ENCODE data around the gene GPS1.
A peak's percentile ranks its signal among the peaks of the same experiment; 100 is the strongest.

The GPS1 gene

DNA sequence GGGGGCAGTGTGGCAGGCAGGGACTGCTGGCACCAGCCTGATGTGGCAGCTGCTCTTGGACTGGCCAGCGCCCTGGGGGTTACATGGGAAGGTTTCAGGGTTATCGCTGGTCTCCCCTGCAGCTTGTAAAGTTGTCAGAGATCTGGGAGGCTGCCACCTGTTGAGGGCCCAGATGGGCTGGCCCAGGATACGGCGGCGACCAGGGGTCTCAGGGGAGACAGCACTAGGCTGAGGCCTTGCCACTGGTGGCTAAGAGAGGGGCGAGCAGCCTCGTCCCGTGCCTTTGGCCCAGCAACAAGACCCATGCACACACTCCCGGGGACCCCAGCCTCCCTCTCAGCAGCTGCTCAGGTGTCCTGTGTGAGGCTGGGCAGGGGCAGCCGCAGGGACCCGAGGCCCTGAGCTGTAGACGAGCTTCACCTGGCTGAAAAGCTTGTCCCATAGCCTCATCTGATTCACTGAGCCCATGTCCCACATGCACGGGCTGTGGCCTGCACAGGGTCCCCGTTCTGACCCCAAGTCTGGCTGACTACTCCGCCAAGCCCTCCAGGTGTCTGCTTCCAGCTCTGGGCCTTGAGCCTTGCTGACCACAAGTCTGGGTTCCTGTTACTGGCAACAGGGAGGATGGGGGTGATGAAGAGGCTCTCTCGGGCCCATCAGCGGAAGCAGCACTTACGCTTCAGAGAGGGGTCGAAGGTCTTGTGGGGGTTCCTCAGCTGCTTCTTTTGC lies 7.7 kb downstream of the GPS1 start:
- CTCF ChIA-PET: no interaction called here
- POLR2A ChIA-PET (ENCODE audit: low non-redundant PET): interaction anchor here (0.6 kb wide), 1 partner anchor 89 kb away, joined by 3 read pairs; no protein-coding TSS in a partner anchor
- H3K27ac ChIP-seq: peak overlapping the region; percentile 79
- TF ChIP-seq, protein P1, sequence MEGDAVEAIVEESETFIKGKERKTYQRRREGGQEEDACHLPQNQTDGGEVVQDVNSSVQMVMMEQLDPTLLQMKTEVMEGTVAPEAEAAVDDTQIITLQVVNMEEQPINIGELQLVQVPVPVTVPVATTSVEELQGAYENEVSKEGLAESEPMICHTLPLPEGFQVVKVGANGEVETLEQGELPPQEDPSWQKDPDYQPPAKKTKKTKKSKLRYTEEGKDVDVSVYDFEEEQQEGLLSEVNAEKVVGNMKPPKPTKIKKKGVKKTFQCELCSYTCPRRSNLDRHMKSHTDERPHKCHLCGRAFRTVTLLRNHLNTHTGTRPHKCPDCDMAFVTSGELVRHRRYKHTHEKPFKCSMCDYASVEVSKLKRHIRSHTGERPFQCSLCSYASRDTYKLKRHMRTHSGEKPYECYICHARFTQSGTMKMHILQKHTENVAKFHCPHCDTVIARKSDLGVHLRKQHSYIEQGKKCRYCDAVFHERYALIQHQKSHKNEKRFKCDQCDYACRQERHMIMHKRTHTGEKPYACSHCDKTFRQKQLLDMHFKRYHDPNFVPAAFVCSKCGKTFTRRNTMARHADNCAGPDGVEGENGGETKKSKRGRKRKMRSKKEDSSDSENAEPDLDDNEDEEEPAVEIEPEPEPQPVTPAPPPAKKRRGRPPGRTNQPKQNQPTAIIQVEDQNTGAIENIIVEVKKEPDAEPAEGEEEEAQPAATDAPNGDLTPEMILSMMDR (conservative IDR thresholded peaks at IDR 0.05; ENCODE audit: low read depth): no peak
- no peak for DNase-seq (ENCODE audit: low spot score)

DNA sequence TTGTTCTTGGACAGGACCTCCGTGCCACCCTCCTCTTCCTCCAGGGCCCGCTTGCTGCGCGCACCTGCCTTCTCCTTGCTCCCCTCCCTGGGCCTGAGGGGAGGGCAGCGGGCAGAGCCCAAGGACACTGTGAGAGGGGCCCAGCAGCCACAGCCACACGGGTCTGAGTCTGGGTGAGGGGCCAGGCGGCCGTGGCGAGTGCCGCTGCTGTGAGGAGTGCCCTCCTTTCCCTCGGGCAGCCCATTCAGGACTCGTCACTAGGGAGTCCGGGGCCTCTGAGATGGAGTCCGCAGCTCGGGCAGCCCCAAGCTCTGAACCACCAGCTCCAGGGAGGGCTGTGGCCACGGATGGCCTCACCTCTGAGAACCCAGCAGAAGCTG lies 8.3 kb downstream of the GPS1 start:
- no peak for DNase-seq (ENCODE audit: low spot score)
- H3K27ac ChIP-seq: peak overlapping the region; percentile 79
- TF ChIP-seq, protein P1 (conservative IDR thresholded peaks at IDR 0.05; ENCODE audit: low read depth): no peak
- ChIA-PET CTCF (no interaction called here), POLR2A (ENCODE audit: low non-redundant PET) (interaction anchor here (0.6 kb wide), 1 partner anchor 90 kb away, joined by 3 read pairs; no protein-coding TSS in a partner anchor)

DNA sequence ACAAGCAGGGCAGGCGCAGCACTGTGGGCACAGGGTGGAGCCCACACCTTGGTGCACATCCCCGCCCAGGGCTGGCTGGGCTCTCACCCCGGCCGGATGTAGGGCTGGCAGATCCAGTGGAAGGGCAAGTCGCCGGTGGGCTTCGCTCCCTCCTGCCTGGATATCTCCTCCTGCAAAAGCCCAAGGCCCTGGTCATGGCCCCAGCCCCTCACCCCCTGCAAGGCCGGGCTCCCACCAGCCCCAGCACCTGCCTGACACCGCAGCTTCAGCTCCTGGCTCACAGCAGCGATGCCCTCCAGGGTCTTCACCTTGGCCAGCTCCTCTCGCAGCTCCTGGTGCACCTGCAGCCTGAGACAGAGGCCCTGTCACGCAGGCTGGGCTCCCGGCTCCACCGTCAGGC lies 8.9 kb downstream of the GPS1 start:
- peak overlapping the region; percentile 79 for H3K27ac ChIP-seq
- POLR2A ChIA-PET (ENCODE audit: low non-redundant PET): no interaction called here
- DNase-seq (ENCODE audit: low spot score): no peak
- CTCF ChIA-PET: no interaction called here
- TF ChIP-seq, protein P1 (conservative IDR thresholded peaks at IDR 0.05; ENCODE audit: low read depth): no peak

DNA sequence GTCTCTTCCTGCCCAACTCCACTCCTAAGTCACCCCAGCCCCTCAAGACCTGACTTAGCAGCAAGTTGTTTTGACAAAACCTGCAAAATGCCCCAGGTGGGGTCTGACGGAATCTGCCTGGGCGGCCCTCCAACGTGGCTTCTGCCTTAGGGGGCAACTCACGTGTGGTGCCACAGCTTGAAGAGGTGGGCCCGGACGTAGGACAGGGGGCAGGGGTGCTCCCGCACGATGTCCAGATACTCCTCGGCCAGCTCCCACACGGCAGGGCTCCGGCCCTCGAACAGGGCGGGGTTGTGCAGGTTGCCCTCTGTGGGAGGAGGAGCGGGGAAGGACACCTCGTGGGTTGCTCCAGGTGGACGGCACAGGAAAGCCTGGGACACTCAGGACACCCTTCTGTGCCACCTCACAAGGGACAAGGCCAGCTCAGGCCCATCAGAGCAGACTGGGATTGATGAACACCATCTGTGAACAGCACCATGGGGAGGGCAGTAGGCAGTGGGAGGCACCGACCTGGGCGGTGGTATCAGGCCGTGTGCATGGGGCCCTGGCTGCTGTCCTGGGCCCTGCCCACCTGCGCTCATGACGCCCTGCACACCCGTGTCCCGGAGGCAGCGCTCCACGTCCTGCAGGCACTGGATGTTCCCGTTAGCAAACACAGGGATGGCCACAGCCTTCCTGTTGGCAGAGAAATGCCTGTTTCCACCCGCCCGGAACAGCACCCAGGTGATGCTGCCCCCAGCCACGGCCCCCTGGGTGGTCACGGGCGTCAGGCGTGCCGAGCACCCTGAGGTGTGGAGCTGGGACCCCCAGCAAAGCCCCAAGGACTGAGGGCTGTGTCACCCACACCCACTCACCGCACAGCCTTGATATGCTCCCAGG lies 9.6 kb downstream of the GPS1 start:
- ChIA-PET CTCF (interaction anchor here (0.6 kb wide), 1 partner anchor 31 kb away, joined by 3 read pairs; no protein-coding TSS in a partner anchor), POLR2A (ENCODE audit: low non-redundant PET) (no interaction called here)
- TF ChIP-seq, protein P1 (conservative IDR thresholded peaks at IDR 0.05; ENCODE audit: low read depth): no peak
- no peak for DNase-seq (ENCODE audit: low spot score)
- H3K27ac ChIP-seq: peak overlapping the region; percentile 79

DNA sequence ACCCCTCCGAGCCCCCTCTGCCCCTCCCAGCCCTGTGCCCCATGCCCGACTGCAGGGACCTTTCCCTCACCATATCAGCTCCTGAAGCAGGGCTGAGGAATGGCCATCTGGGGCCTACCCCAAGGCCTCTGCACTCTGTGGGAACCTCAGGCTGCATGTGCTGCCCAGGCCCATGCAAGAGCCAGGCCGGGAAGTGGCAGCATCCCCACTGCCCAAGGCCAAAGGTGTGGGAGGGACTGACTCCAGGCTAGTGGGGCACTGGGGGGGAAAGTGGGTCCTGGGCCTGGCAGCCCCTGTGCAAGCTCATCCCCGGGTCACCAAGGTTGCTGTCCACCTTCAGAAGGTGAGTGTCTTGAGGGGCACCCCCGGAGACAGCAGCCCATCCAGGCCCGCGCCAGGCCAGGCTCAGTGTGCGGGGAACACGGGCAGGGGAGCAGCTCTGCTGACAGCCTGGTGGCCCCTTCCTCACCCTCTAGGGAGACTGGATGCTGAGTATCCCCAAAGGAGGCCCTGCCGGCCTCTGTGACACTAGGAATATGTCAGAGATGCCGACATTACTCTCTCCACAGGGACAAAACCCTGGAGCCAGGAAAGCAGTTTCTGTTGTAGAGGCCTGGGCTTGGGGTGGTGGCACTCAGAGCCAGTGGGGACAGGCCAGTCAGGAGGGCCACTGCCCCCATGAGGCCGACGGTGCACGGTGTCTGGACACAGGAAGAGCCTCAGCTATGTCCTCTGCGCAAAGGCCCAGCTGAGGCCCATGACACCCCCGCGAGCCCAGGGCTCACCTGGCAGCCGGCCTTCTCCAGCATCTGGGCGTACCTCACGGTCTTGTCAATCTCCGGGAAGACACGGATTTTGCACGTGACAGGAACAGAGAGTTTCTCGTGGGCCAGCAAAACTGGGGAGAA lies 10.6 kb downstream of the GPS1 start:
- H3K27ac ChIP-seq: peak overlapping the region; percentile 79
- TF ChIP-seq, protein P1 (conservative IDR thresholded peaks at IDR 0.05; ENCODE audit: low read depth): no peak
- POLR2A ChIA-PET (ENCODE audit: low non-redundant PET): no interaction called here
- no peak for DNase-seq (ENCODE audit: low spot score)
- CTCF ChIA-PET: interaction anchor here (0.6 to 0.7 kb wide), 3 partner anchors 32 to 59 kb away, joined by 3 to 4 read pairs (median 3); no protein-coding TSS in a partner anchor

DNA sequence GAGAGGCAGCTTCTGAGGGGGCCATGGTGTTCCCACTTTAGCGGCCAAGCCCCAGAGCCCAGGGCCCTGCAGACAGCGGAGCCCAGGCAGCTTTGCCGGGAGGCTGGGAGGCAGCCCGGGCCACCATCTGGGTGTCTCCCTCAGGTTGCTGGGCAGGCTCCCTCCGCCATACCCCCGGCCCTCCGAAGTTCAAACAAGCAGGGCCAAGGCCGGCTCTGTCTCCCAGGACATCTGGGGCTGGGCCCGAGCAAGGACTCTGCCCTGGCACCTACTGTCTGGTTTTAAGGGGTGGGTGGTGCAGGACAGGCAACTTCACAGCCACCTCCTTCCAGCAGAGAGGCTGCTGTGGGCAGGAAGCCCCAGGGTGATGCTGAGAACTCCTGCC lies 11.3 kb downstream of the GPS1 start:
- peak overlapping the region; percentile 79 for H3K27ac ChIP-seq
- POLR2A ChIA-PET (ENCODE audit: low non-redundant PET): no interaction called here
- CTCF ChIA-PET: interaction anchor here (0.6 to 0.7 kb wide), 3 partner anchors 14 to 59 kb away, joined by 3 to 4 read pairs (median 3); no protein-coding TSS in a partner anchor
- TF ChIP-seq, protein P1 (conservative IDR thresholded peaks at IDR 0.05; ENCODE audit: low read depth): no peak
- no peak for DNase-seq (ENCODE audit: low spot score)

Data from RWPE1 (cell line).